ENCODE results near the gene PFN1.
A peak's percentile ranks its signal among the peaks of the same experiment; 100 is the strongest.
"Not testable (repeated sequence)": the region's sequence is repeated elsewhere in the genome, so short reads cannot be mapped to it uniquely, and the experiment has no call there.

Gene PFN1

GRCh38 chr17:4945176-4945943, 3.0 kb downstream of the PFN1 start:
- peak; percentile 27 for DNase-seq

- no peak for DNase-seq
Measured at GRCh38 chr17:4944554-4945175, 3.7 kb downstream of the PFN1 start.

- peak; percentile 11 to 41 for DNase-seq
Measured at GRCh38 chr17:4944163-4944553, 4.2 kb downstream of the PFN1 start.

GRCh38 chr17:4942760-4943508, 5.4 kb downstream of the PFN1 start:
- no peak for DNase-seq

- no peak for DNase-seq
Measured at GRCh38 chr17:4941319-4941610, 7.1 kb downstream of the PFN1 start.

GRCh38 chr17:4940555-4941318, 7.6 kb downstream of the PFN1 start:
- no peak for DNase-seq

DNA sequence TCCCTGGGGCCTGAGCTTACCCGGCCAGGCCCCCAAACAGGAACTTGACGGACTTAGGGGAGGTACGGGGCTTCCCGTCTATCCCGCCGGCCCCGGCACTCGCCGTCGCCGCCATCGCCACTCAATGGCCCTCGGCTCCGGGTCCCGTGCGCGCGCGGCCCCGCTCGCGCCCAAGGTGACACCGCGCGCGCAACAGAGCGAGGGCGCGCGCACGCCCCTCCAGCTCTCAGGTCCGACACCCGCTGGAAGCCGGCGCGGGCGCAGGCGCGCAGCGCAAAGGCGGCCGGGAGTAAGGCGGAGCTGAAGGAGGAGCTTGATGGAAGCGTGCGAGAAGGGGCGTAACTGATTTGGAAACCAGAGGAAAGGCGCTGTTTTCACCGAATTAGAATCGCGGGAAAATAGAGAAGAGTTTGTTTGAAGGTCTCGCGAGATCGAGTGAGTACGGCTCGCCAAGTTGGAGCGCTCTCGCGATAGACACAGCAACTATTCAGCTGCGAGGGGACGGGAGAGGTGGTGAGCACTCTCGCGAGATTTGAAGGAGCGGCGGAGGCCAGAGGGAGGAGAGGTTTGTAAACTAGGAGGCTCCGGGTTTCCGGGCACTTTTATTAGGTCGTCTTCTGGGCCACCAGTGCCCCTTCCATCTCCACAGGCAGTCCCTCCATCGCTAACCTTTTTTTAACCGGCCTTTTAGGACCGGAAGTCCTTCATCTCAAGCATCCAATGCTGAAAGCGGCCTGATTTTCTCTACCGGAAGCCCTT, 8.4 kb downstream of the PFN1 start, which contains the start of the genes RNF167 and SLC25A11:
TSS of gene RNF167 (plus strand) at position 473 of the 759 bp plus-strand sequence. CDS start 642 bp downstream, outside the sequence.
TSS of gene SLC25A11 (minus strand) at position 251 of the 759 bp plus-strand sequence. CDS start at position 115, 136 bp downstream.
- DNase-seq = peak; percentile 94

DNA sequence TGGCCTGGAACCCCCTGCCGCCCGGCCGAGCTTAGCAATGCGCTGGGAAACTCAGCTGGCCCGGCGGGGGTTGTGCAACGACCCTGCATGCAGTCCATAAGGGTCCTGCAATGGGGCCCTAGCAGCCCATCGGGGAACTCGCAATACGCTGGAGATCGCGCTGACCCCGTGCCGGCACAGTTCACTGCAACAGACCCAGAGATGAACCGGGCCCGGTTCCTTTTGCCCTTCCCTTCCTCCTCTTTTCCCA, 8.9 kb downstream of the PFN1 start:
- no peak for DNase-seq

DNA sequence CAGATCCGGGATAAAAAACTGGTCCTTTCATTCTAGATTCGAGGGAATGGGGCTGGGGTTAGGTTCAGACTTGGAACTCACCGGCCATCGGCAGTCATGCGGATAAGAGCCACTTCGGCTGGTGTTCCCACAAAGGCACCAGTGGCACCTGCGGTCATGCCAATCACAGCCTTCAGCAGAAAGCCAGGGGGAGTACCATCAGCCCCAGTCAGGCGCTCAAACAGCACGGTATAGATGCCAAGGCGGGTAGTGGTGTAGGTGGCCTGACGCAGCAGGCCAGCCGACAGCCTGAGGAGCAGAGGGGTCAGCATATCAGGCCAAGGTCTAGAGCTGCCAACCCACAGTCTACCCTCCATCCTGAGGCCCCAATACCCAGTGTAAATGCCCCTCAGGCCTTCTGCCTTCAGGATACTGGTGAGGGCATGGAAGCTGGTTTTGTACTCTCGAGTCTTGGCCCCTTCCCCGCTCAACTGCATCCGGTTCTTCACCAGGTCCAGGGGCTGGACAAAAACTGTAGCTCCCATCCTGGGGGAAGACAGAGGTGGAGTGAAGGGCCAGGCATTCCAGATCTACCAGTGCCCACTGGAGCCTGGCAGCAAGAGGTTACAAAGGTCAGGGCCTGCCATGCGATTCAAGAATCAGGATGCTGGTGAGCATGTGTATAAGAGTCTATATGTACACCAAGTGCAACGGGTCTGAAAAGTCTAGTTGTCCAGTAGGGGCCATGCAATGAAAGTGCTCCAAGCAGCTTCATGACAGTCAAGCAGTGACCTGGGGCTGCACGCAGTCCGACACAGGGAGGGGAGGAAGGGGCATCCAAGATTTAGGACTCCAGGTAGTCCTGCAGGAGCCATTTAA, 9.4 kb downstream of the PFN1 start:
- DNase-seq = no peak

GRCh38 chr17:4938069-4938491, 10.2 kb downstream of the PFN1 start:
- no peak for DNase-seq

DNA sequence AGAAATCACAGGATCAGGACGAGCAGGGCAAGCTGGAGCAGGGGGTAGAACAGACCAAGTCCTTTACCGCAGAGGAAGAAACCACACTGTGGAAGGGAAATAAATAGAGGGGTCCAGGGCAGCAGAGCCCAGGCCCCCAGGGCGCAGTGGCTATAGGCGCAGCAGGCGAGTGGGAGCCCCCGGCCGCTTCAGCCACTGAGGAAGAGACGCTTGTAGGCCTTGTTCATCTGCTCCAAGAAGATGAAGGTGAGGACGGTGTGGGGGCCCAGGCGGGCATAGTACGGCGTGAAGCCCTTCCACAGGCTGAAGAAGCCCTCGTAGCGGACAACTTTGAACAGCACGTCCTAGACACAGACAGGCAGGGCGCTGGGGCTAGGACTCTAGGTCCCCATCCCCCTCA, 10.8 kb downstream of the PFN1 start:
- DNase-seq = no peak

- DNase-seq = no peak
Measured at GRCh38 chr17:4936436-4936835, 11.9 kb downstream of the PFN1 start.

DNA sequence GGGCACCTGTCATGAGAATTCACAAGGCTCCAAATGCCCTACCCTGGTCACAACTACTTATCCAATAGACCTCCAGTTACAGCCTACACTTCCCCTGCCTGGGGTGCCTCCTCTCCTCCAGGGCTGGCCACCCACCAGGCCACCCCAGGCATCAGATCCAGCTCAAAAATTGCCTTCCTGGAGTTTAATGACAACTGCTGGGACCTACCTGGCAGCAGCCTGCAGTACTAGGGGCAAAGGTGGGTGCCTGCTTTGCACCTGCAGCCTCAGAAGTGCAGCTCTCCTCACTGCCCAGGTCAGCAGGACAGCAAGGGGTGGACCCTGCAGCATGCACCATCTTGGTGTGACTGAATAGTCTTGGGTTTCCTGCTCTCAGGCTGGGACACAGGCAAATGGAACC, 12.7 kb downstream of the PFN1 start:
- no peak for DNase-seq

- DNase-seq = peak; percentile 25 to 51
Measured at GRCh38 chr17:4934173-4934979, 14.0 kb downstream of the PFN1 start.

- DNase-seq = no peak
Measured at GRCh38 chr17:4933646-4934045, 14.7 kb downstream of the PFN1 start.

GRCh38 chr17:4932756-4933155, 15.6 kb downstream of the PFN1 start:
- DNase-seq = no peak

DNA sequence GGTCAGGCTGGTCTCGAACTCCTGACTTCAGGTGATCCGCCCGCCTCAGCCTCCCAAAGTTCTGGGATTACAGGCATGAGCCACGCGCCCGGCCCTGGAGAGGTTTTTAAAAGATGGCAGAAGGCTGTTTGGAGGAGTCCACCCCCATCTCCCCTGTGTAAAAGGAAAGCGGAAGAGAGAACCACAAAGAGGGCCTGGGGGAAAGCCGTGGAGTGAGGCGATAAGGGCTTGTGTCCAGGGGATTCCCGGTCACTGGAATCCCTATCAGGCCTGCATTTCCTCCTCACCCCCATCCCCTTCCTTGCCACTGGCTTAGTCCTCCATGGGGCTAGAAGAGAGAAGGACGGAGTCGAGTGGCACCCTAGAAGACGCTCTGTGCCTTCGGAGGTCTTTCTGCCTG, 16.4 kb downstream of the PFN1 start, which contains the start of gene GP1BA:
TSS of gene GP1BA (plus strand) at position 315 of the 400 bp plus-strand sequence. CDS start 328 bp downstream, outside the sequence.
- DNase-seq = no peak

DNA sequence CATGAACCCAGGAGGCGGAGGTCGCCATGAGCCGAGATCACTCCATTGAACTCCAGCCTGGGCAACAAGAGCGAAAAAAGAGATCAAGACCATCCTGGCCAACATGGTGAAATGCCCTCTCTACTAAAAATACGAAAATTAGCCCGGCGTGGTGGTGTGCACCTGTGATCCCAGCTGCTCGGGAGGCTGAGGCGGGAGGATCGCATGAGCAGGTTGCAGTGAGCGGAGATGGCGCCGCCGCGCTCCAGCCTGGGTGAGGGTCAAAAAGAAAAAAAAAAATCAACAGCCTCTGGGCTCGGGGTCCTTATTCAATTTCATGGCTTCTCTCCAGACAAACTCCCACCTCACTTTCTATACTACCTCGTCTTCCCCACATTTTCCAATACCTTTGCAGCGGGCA, 19.4 kb downstream of the PFN1 start:
- no peak for DNase-seq

- DNase-seq = not testable (repeated sequence)
Measured at GRCh38 chr17:4926577-4927335, 21.6 kb downstream of the PFN1 start.

DNA sequence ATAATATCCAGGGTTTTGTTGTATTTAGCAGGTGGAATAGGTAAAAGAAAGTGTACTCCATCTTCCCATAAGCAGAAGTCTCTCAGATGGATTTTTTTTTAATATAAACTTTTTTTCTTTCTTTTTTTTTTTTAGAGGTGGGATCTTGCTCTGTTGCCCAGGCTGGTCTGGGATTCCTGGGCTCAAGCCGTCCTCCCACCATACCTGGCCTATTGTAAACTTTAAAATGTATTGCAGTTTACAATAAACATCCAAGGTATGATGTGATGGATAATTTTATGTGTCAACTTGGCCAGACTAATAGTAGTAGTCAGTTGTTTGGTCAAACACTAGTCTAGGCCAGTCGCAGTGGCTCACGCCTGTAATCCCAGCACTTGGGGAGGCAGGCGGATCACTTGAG, 27.0 kb downstream of the PFN1 start:
- no peak for DNase-seq

All from AML-193 (cell line).